Measurements from ENCODE around the gene KCTD15. TPM values are rescaled to one million over a fixed set of nuclear protein-coding genes. Genes with fewer than 3 reads are reported as not detected.

KCTD15 gene, protein sequence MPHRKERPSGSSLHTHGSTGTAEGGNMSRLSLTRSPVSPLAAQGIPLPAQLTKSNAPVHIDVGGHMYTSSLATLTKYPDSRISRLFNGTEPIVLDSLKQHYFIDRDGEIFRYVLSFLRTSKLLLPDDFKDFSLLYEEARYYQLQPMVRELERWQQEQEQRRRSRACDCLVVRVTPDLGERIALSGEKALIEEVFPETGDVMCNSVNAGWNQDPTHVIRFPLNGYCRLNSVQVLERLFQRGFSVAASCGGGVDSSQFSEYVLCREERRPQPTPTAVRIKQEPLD
- total RNA-seq, result 83.2 and 86.8 TPM in 2 replicates
- long read RNA-seq, transcript KCTD15-207 (7 exons, 1,625 nt), result major isoform, 6 of 41 reads
- long read RNA-seq, partial matches to known transcripts, result 3 of 41 reads
- long read RNA-seq, other reads (novel, unspliced or antisense), result 32 of 41 reads

DNA sequence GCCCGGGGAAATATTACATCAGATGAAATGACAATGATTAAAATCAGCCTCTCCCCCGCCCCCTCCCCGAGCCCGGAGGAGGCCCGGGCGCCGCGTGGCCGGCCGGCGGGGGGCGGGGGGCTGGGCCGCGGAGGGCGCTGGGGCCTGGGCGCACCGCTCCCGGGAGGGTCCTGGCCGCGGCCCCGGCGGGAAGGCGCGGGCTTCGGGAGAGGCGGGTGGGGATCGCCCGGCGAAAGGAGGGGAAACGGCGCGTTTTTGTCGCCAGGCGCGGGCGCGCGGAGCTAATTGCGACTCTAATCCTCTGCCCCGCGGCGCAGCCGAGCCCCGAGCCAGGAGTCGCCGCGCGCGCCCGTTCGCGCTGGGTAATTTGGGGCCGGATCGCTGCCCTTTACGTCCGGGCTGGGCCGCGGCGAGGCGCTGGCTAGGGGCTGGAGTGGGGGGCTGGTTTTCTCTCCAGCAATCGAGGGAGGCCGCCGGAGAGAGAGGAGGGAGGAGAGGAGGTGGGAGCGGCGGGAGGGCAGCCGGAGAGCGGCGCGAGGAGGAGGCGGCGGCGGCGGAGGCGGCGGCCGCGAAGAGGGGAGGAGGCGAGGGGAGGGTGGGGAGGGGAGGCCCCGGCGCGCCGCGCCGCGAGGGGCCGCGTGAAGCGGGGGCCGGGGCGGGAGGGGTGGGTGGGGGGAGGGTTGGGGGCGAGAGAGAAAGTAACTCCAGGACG is at the start of gene KCTD15:
Gene KCTD15 (plus strand): TSS at position 707 of the 712 bp plus-strand sequence. CDS start 3,585 bp downstream, outside the sequence.
- Mint-ChIP-seq H3K9me3 (ENCODE audit: unreplicated experiment) (no peaks in the 10 kb centered on the region), H3K27ac (ENCODE audit: unreplicated experiment) (peak within 1 kb of the TSS; percentile 91), H3K36me3 (ENCODE audit: unreplicated experiment) (peaks cover 17% of the 10 kb centered on the region), H3K4me3 (ENCODE audit: unreplicated experiment) (peak within 1 kb of the TSS; percentile 87), H3K27me3 (ENCODE audit: unreplicated experiment) (peaks cover 3% of the 10 kb centered on the region), H3K4me1 (ENCODE audit: unreplicated experiment) (peaks cover 33% of the 10 kb centered on the region)
- TF ChIP-seq, protein P1, sequence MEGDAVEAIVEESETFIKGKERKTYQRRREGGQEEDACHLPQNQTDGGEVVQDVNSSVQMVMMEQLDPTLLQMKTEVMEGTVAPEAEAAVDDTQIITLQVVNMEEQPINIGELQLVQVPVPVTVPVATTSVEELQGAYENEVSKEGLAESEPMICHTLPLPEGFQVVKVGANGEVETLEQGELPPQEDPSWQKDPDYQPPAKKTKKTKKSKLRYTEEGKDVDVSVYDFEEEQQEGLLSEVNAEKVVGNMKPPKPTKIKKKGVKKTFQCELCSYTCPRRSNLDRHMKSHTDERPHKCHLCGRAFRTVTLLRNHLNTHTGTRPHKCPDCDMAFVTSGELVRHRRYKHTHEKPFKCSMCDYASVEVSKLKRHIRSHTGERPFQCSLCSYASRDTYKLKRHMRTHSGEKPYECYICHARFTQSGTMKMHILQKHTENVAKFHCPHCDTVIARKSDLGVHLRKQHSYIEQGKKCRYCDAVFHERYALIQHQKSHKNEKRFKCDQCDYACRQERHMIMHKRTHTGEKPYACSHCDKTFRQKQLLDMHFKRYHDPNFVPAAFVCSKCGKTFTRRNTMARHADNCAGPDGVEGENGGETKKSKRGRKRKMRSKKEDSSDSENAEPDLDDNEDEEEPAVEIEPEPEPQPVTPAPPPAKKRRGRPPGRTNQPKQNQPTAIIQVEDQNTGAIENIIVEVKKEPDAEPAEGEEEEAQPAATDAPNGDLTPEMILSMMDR (IDR thresholded peaks at IDR 0.05), result no peak
- no peak for DNase-seq (ENCODE audit: extremely low spot score, unreplicated experiment)

DNA sequence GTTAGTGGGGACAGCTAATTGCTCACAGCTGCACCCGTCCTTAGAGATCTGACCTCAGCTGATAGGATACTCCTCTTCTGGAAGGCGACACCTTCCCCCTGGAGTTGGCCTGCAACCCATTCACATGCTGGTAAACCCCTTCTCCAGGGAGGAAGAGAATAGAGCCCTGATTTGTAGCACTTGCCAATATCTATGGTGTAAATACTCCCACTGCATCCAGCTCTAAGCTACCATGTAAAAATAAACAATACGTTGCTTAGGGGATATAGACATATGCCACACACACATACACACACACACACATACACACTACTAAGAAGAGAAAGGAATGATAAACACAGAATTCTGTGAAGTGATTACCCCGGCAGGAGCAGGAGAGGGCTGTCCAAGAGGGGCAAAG is 49.4 kb upstream of the KCTD15 start:
- Mint-ChIP-seq H3K36me3 (ENCODE audit: unreplicated experiment) (no peaks in the 10 kb centered on the region), H3K9me3 (ENCODE audit: unreplicated experiment) (no peaks in the 10 kb centered on the region), H3K4me3 (ENCODE audit: unreplicated experiment) (no peak overlapping the region), H3K27me3 (ENCODE audit: unreplicated experiment) (no peaks in the 10 kb centered on the region), H3K4me1 (ENCODE audit: unreplicated experiment) (no peaks in the 10 kb centered on the region), H3K27ac (ENCODE audit: unreplicated experiment) (no peak overlapping the region)
- no peak for DNase-seq (ENCODE audit: extremely low spot score, unreplicated experiment)
- TF ChIP-seq, protein P1 (IDR thresholded peaks at IDR 0.05), result no peak

DNA sequence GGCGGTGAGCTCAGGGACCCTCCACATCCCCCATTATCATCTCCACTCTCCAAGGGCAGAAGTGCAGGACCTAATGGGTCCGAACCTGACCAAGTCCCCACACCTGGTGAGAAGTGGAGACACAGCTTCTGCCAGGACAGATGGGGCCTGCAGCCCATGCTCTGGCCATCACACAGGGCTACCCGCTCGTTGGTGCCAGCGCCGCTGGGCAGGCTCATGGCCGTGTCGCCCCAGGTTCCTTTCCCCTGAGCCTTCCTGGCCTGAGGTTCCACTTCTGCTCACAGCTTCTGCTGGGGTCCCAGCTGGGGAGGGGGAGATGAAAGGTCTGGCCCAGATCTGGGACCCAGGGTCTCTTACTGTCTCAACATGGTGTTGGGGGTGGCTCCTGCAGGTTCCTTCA is 48.4 kb upstream of the KCTD15 start:
- Mint-ChIP-seq H3K4me1 (ENCODE audit: unreplicated experiment) (no peaks in the 10 kb centered on the region), H3K4me3 (ENCODE audit: unreplicated experiment) (no peak overlapping the region), H3K27me3 (ENCODE audit: unreplicated experiment) (no peaks in the 10 kb centered on the region), H3K9me3 (ENCODE audit: unreplicated experiment) (no peaks in the 10 kb centered on the region), H3K36me3 (ENCODE audit: unreplicated experiment) (no peaks in the 10 kb centered on the region), H3K27ac (ENCODE audit: unreplicated experiment) (no peak overlapping the region)
- TF ChIP-seq, protein P1 (IDR thresholded peaks at IDR 0.05), result no peak
- no peak for DNase-seq (ENCODE audit: extremely low spot score, unreplicated experiment)

DNA sequence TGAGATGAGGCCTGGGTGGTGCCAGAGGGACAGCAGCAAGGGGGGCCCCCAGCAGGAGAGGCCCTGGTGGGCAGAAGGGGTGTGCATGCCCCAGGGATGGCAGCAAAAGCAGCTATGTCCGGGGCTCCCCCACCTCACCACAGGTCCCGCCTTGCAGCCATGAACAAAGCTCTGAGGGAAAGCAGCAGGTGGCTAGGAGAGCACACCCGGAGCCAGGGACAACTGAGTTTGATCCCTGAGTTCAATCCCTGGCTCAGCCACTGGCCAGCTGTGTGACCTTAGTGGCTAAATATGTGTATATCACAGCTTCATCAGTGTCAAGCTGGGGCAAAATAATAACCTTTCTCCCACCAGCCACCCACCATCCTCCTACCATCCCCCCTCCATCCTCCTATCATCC is 47.7 kb upstream of the KCTD15 start:
- TF ChIP-seq, protein P1 (IDR thresholded peaks at IDR 0.05), result no peak
- Mint-ChIP-seq H3K36me3 (ENCODE audit: unreplicated experiment) (no peaks in the 10 kb centered on the region), H3K27ac (ENCODE audit: unreplicated experiment) (no peak overlapping the region), H3K4me1 (ENCODE audit: unreplicated experiment) (no peaks in the 10 kb centered on the region), H3K9me3 (ENCODE audit: unreplicated experiment) (no peaks in the 10 kb centered on the region), H3K4me3 (ENCODE audit: unreplicated experiment) (no peak overlapping the region), H3K27me3 (ENCODE audit: unreplicated experiment) (no peaks in the 10 kb centered on the region)
- DNase-seq (ENCODE audit: extremely low spot score, unreplicated experiment), result no peak

DNA sequence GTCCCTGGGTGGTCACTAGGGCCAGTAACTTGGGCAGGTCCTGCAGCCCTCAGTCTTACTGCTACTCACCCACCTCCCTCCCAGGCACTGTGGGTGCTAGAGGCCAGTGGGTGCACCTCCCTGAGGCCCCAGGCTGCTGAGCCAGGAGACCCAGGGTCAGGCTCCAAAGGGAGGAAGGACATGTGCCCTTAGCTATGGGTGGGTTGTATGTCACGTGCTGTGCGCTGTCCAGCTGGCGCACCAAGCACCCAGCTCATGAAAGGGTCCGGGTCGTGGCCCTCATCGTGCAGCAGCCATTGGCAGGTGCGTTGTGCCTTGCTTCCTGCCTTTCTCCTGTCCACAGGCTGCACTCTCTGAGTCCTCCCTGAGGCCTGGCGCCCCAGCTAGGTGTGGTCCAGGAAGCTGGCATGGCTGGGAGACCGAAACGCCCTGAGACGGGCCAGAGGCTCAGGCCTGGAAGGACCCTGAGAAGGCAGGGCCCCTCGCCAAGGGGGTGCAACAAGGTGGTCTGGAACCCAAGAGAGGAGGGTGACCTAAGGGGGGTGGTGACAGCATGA is 47.0 kb upstream of the KCTD15 start:
- Mint-ChIP-seq H3K27ac (ENCODE audit: unreplicated experiment) (no peak overlapping the region), H3K4me1 (ENCODE audit: unreplicated experiment) (no peaks in the 10 kb centered on the region)
- no peak for DNase-seq (ENCODE audit: extremely low spot score, unreplicated experiment)

More for the DNA sequence above, 47.0 kb upstream of the KCTD15 start:
- H3K9me3 Mint-ChIP-seq (ENCODE audit: unreplicated experiment), result no peaks in the 10 kb centered on the region
- H3K36me3 Mint-ChIP-seq (ENCODE audit: unreplicated experiment), result no peaks in the 10 kb centered on the region
- H3K4me3 Mint-ChIP-seq (ENCODE audit: unreplicated experiment), result no peak overlapping the region
- no peaks in the 10 kb centered on the region for H3K27me3 Mint-ChIP-seq (ENCODE audit: unreplicated experiment)
- TF ChIP-seq, protein P1 (IDR thresholded peaks at IDR 0.05), result no peak

All from osteocyte (in vitro differentiated cells).